Hematopoietic multipotent progenitor cell treated with erythropoietin and hydrocortisone succinate and interleukin-3 and kit ligand, for 6 days (in vitro differentiated cells): ENCODE measurements around the gene LOXL1.
A peak's percentile ranks its signal among the peaks of the same experiment; 100 is the strongest.

Experiments
- DNase-seq: peaks from one replicate; pipeline ENCODE4 v3.0.0-alpha.2; 2015

Gene LOXL1

DNA sequence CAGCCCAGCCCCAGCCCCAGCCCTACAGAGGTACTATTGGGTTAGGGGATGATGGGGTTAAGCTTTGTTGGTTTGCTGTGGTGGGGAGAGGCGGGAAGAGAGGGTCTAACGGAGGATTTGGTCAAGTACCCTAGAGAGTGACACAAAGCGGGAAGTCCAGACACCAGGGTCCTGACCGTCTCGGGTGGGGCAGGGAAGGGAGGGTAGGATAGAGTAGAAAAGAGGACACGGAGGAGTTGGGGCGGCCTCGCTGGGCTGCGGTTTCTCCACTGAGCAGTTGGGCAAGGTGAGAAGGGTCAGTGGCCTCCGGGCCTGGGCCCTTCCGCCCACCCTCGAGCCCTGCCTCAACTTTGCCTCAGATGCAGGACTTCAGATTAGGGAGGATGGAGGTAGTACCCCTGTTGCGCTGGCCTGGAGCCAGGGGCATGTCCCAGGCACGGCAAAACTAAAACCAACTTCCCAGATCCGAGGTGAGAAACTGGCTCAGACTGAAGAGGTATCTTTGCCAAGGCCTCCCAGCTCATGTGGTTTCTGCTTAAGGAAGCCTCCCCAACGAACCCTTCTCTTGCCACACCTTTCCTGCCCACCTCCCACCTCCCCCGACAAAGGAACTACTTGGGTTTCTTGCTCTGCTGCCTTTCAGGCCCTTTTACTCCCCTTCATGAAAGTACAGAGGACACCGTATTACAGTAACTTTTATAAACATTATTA is 68.8 kb downstream of the LOXL1 start:
- peak; percentile 57 for DNase-seq

- peak; percentile 80 for DNase-seq
Observed at GRCh38 chr15:73996267-73996666, 70.0 kb downstream of the LOXL1 start.

GRCh38 chr15:73996939-73997338 is 70.7 kb downstream of the LOXL1 start:
- DNase-seq: peak; percentile 71

DNA sequence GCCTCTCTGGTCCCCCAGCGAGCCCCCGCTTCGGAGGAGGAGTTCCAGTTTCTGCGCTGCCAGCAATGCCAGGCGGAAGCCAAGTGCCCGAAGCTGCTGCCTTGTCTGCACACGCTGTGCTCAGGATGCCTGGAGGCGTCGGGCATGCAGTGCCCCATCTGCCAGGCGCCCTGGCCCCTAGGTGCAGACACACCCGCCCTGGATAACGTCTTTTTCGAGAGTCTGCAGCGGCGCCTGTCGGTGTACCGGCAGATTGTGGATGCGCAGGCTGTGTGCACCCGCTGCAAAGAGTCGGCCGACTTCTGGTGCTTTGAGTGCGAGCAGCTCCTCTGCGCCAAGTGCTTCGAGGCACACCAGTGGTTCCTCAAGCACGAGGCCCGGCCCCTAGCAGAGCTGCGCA is 71.7 kb downstream of the LOXL1 start:
- DNase-seq: no peak
